NCI-H345 (cell line): ENCODE data around the gene NAT16.
A peak's percentile ranks its signal among the peaks of the same experiment; 100 is the strongest.
"Not testable (repeated sequence)": the region's sequence is repeated elsewhere in the genome, so short reads cannot be mapped to it uniquely, and the experiment has no call there.

ENCODE experiments used
- DNase-seq: peaks from one replicate; lab custom pipeline; 2025; lab: John Stamatoyannopoulos, UW

Gene NAT16

GRCh38 chr7:101156866-101157589 lies 23.1 kb downstream of the NAT16 start:
- no peak for DNase-seq

GRCh38 chr7:101156277-101156676 lies 23.8 kb downstream of the NAT16 start:
- DNase-seq = no peak

GRCh38 chr7:101155303-101155702 lies 24.8 kb downstream of the NAT16 start:
- no peak for DNase-seq

GRCh38 chr7:101154693-101155102 lies 25.4 kb downstream of the NAT16 start:
- DNase-seq = no peak

- DNase-seq = peak; percentile 93
Observed at GRCh38 chr7:101153969-101154692, 26.0 kb downstream of the NAT16 start, which contains the start of gene AP1S1. TSS of gene AP1S1 (plus strand) at chr7:101154476. CDS start at chr7:101154515, 39 bp downstream.

- no peak for DNase-seq
Observed at GRCh38 chr7:101151908-101152651, 28.0 kb downstream of the NAT16 start.

GRCh38 chr7:101140746-101141382 lies 39.2 kb downstream of the NAT16 start:
- no peak for DNase-seq

- no peak for DNase-seq
Observed at GRCh38 chr7:101140339-101140699, 39.8 kb downstream of the NAT16 start.

GRCh38 chr7:101138213-101138870 lies 41.8 kb downstream of the NAT16 start:
- DNase-seq = peak; percentile 25

GRCh38 chr7:101137651-101138212 lies 42.4 kb downstream of the NAT16 start:
- DNase-seq = no peak

- DNase-seq = no peak
Observed at GRCh38 chr7:101134399-101134980, 45.6 kb downstream of the NAT16 start.

GRCh38 chr7:101133621-101134398 lies 46.3 kb downstream of the NAT16 start:
- DNase-seq = no peak

GRCh38 chr7:101132626-101133600 lies 47.2 kb downstream of the NAT16 start:
- not testable (repeated sequence) for DNase-seq

GRCh38 chr7:101129603-101130117 lies 50.4 kb downstream of the NAT16 start:
- DNase-seq = no peak

GRCh38 chr7:101128040-101128834 lies 51.9 kb downstream of the NAT16 start:
- no peak for DNase-seq

GRCh38 chr7:101127460-101128039 lies 52.5 kb downstream of the NAT16 start:
- no peak for DNase-seq

- DNase-seq = peak; percentile 29
Observed at GRCh38 chr7:101126651-101127459, 53.2 kb downstream of the NAT16 start, which contains the start of gene SERPINE1. TSS of gene SERPINE1 (plus strand) at chr7:101127104. CDS start at chr7:101128394, 1,290 bp downstream.
